Right atrium auricular region (tissue), 2 donors: Measurements from ENCODE around the gene PLSCR3. TPM values are rescaled to one million over a fixed set of nuclear protein-coding genes. Genes with fewer than 3 reads are reported as not detected.

Source experiments
- DNase-seq: peaks from one replicate; pipeline ENCODE4 v3.0.0-alpha.2; 2019; ENCODE audit warnings: low spot score
- H3K27ac ChIP-seq, 2 donors: fragments of 200-600 bp; sonication (generic); 1 replicate in 1 of 2; 2 replicates in 1 of 2; pipeline ENCODE4 v1.5.1; 2016 to 2019
- H3K27me3 ChIP-seq, 2 donors: fragments of 200-600 bp; sonication (generic); one replicate each; pipeline versions ENCODE4 v1.5.1 to v1.6.0; 2017 to 2019
- H3K36me3 ChIP-seq: fragments of 200-600 bp; sonication (generic); one replicate; pipeline ENCODE4 v1.5.1; 2016
- H3K4me1 ChIP-seq, 2 donors: fragments of 200-600 bp; sonication (generic); one replicate each; pipeline versions ENCODE4 v1.5.1 to v1.6.0; 2017 to 2019
- H3K4me3 ChIP-seq, 2 donors: fragments of 200-600 bp; sonication (generic); 1 replicate in 1 of 2; 2 replicates in 1 of 2; pipeline ENCODE4 v1.5.1; 2017 to 2019; ENCODE audit warnings: mild to moderate bottlenecking in 1 of 2, moderate library complexity in 1 of 2
- H3K9me3 ChIP-seq, 2 donors: fragments of 200-600 bp; sonication (generic); one replicate each; pipeline ENCODE4 v1.5.1; 2019
- total RNA-seq, 2 donors: library from RNA; depleted of rRNA; stranded (reverse); fragments of >200 nt; gene quantifications; one replicate each; pipeline ENCODE4 v1.1.0, GENCODE V29; 2016
- TF ChIP-seq, protein P1 (sequence below), 2 donors: fragments of 200-600 bp; sonication (generic); IDR thresholded peaks; one replicate each; pipeline ENCODE4 v1.5.1; 2019; ENCODE audit warnings: antibody characterized with exemption in 2 of 2

PLSCR3 gene
- total RNA-seq, 2 donors from 2014 or later = 17.2 to 21.6 TPM

GRCh38 chr17:7410634-7411426 is 16.5 kb upstream of the PLSCR3 start:
- TF ChIP-seq, protein P1, sequence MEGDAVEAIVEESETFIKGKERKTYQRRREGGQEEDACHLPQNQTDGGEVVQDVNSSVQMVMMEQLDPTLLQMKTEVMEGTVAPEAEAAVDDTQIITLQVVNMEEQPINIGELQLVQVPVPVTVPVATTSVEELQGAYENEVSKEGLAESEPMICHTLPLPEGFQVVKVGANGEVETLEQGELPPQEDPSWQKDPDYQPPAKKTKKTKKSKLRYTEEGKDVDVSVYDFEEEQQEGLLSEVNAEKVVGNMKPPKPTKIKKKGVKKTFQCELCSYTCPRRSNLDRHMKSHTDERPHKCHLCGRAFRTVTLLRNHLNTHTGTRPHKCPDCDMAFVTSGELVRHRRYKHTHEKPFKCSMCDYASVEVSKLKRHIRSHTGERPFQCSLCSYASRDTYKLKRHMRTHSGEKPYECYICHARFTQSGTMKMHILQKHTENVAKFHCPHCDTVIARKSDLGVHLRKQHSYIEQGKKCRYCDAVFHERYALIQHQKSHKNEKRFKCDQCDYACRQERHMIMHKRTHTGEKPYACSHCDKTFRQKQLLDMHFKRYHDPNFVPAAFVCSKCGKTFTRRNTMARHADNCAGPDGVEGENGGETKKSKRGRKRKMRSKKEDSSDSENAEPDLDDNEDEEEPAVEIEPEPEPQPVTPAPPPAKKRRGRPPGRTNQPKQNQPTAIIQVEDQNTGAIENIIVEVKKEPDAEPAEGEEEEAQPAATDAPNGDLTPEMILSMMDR (IDR thresholded peaks at IDR 0.05) = no peak
- Histone ChIP-seq H3K36me3 (peaks cover 8% of the 10 kb centered on the region), H3K27me3 (no peaks in the 10 kb centered on the region), H3K4me3 (no peak overlapping the region), H3K27ac (no peak overlapping the region), H3K9me3 (no peaks in the 10 kb centered on the region), H3K4me1 (peaks cover 0 to 6% of the 10 kb centered on the region in 2 donors)
- no peak for DNase-seq

DNA sequence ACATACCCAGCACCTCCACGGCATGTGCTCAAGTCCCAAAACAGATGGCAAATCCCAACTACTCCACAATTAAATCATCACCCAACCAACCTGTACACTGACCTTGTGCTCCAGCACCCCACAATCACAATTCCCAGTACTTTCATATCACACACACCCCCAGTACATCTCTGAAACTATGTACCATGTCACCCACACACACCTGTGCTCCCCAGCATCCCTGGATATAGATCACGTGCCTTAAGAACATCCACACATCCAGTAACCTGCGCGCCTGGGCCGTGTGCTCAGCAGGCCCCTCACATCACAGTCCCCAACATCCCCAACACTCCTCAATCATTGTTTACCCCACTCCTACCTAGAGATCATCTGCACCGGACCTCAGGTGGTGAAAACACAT is 15.4 kb upstream of the PLSCR3 start:
- TF ChIP-seq, protein P1 (IDR thresholded peaks at IDR 0.05) = no peak
- H3K4me3 ChIP-seq = no peak overlapping the region
- no peaks in the 10 kb centered on the region for H3K9me3 ChIP-seq
- no peaks in the 10 kb centered on the region for H3K27me3 ChIP-seq
- H3K4me1 ChIP-seq = peaks cover 0 to 14% of the 10 kb centered on the region in 2 donors
- H3K36me3 ChIP-seq = no peaks in the 10 kb centered on the region
- H3K27ac ChIP-seq = no peak overlapping the region
- DNase-seq = no peak

GRCh38 chr17:7408863-7409262 is 14.5 kb upstream of the PLSCR3 start:
- H3K27ac ChIP-seq = no peak overlapping the region
- H3K4me1 ChIP-seq = peaks cover 0 to 14% of the 10 kb centered on the region in 2 donors
- no peak overlapping the region for H3K4me3 ChIP-seq
- H3K27me3 ChIP-seq = no peaks in the 10 kb centered on the region
- H3K36me3 ChIP-seq = no peaks in the 10 kb centered on the region
- H3K9me3 ChIP-seq = no peaks in the 10 kb centered on the region
- no peak for DNase-seq
- TF ChIP-seq, protein P1 (IDR thresholded peaks at IDR 0.05) = no peak

- DNase-seq = no peak
- Histone ChIP-seq H3K9me3 (no peaks in the 10 kb centered on the region), H3K27ac (no peak overlapping the region), H3K27me3 (no peaks in the 10 kb centered on the region), H3K36me3 (no peaks in the 10 kb centered on the region), H3K4me3 (no peak overlapping the region), H3K4me1 (peaks cover 0 to 14% of the 10 kb centered on the region in 2 donors)
- TF ChIP-seq, protein P1 (IDR thresholded peaks at IDR 0.05) = no peak
Observed at GRCh38 chr17:7408252-7408727, 14.0 kb upstream of the PLSCR3 start.

- H3K27ac ChIP-seq = no peak within 1 kb of the TSS
- no peaks in the 10 kb centered on the region for H3K27me3 ChIP-seq
- no peaks in the 10 kb centered on the region for H3K9me3 ChIP-seq
- H3K36me3 ChIP-seq = no peaks in the 10 kb centered on the region
- DNase-seq = no peak
- TF ChIP-seq, protein P1 (IDR thresholded peaks at IDR 0.05) = no peak
- no peak within 1 kb of the TSS for H3K4me3 ChIP-seq
- peaks cover 0 to 20% of the 10 kb centered on the region in 2 donors for H3K4me1 ChIP-seq
Observed at GRCh38 chr17:7407485-7408251, 13.3 kb upstream of the PLSCR3 start, which contains the start of gene NLGN2. TSS of gene NLGN2 (plus strand) at chr17:7407845. CDS start at chr17:7408256, 411 bp downstream.
